Measurements from ENCODE around the gene RXFP4.
A peak's percentile ranks its signal among the peaks of the same experiment; 100 is the strongest.
"Not testable (repeated sequence)": the region's sequence is repeated elsewhere in the genome, so short reads cannot be mapped to it uniquely, and the experiment has no call there.

The RXFP4 gene

DNA sequence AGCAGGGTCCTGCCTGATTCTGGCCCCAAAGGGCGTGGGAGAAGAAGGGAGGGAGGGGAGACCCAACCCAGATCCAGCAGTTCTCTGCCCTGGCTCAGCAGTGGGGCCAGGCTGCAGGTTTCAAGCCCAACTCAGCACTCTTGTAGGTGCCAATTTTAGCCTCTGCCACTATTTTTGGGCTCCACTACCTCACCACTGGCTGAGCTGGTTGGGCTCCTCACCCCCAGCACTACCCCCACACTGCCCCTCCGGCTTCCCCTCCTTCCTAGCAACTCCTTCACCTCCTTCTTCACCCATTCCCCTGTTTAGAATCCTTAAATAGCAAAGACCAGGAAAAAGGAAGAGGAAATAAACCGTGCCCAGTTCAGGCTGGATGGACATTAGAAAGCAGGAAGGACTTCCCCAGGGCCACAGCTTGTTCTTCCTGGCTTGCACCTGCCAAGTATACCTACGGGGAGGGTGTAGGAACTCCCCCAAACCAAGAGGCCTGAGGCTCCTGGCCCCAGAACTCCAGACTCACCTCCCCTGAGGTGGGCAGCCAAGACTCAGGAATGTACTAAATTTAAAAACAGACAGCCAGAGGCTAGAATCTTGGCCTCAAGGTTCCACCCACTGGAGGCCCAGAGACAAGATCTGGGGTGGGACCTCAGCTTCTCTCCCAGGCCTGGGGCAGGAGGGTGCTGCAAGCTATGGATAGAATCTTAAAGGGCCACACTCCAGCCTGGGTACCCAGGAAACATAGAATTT lies 38.3 kb downstream of the RXFP4 start:
- DNase-seq, result no peak

DNA sequence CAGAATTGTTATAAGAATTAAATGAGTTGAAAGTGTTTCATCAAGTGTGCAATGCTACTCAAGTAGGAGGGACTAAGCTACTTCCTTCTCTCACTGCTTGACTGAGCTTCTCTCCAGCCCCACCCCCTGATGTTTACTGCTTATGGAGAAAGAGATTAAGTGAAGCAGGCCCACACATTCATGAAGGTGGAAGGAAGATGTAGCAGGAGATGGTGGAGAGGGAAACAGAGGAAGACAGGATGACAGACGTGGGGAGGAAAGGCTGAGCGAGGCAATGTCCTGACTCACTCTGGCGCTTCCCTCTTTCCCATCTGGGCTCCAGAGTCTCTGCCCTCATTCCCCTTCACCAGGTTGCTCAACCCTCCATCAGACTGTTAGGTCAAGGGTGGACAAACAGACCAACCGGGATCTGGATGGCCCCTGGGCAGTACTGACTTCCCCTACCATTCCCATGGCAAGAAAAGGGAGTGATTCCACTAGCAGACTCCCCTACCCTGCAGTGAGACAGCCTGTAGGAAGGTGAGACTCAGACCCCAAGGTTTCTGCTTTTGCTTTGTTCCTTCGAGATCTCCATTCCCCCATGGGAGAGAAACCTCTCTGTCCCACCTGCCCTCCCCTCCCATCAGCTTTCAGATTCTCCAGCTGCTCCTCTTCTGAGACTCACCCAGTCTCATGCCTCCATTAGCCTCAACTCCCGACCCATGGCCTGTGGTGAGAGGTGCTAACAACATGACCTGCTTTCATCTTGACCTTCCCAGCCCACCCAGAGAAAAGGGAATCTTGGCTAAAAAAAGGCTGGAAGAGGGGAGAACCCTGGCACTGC lies 40.0 kb downstream of the RXFP4 start:
- no peak for DNase-seq

DNA sequence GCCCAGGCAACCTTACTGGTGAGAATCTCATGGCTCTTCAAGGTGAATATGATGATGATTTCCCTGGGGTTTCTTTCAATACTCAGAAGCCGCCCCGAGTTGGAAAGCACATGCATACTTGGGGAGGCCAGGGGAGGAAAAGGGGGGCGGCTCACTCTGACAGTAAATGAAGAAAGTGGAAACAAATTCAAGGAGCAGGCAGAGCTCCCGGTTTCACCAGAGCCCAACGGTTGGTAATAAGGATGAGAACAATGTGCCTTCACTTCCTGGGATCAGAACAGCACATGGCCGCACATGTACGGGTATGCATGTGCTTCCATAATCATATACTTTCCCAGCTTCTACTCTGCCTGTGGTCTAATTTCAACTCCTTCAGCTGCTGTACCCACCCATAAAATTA lies 40.7 kb downstream of the RXFP4 start:
- no peak for DNase-seq

DNA sequence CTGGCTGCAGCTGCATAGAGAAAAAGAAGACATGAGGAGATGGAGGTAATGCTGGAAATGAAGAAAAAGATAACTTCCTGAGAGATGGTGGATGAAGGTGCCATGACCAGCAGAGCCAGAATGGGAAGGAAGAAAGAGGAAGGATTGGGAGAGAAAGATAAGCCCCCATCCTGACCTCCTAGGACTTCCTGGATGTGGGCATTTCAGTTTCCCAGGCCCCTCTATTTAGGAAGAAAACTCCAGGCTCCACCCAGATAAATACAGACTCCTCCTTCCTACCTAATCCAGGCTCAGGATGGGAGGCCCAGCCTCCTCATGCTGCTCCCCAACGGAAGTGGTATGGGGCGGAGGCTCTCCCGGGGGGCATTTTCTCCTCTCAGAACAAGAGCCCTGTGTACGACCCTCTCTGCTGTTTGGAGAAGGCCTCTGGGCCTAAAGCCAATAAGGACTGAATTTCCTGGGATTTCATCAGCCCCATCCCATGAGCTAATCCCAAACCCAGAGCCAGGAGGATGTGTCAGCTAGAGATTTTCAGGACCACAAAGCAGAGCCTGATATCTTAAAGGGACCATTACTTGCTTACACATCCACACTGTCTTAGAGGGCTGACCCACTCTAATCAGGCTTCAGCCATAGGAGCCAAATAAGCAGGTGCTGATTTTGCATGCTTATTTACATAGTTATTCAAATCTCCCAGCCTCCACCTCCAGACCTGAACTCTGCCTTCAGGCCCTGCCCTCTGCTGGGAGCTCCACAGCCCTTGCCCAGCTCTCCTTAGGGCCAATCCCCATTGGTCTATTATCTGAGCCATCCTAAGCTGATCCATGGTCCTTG lies 42.0 kb downstream of the RXFP4 start:
- DNase-seq, result peak in 1 of 2 experiments; percentile 19

DNA sequence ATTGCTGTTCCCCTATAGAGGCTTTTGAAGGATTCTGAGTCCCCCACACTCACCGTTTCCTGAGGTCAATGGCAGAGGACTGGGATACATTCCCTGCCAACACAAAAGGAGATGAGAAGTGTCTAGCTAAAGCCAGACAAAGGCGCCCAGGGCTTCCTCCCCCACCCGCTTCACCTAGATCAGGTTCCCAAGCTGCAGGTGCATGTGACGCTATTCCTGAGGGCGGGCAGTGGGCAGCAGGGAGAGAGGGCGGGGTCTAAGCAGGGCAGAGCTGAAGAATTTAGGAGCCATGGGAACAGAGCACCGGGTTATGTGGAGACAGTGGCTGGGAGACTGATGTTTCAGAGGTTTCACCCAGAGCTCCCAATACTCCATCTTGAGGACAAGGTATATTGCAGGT lies 42.9 kb downstream of the RXFP4 start:
- DNase-seq, result no peak

DNA sequence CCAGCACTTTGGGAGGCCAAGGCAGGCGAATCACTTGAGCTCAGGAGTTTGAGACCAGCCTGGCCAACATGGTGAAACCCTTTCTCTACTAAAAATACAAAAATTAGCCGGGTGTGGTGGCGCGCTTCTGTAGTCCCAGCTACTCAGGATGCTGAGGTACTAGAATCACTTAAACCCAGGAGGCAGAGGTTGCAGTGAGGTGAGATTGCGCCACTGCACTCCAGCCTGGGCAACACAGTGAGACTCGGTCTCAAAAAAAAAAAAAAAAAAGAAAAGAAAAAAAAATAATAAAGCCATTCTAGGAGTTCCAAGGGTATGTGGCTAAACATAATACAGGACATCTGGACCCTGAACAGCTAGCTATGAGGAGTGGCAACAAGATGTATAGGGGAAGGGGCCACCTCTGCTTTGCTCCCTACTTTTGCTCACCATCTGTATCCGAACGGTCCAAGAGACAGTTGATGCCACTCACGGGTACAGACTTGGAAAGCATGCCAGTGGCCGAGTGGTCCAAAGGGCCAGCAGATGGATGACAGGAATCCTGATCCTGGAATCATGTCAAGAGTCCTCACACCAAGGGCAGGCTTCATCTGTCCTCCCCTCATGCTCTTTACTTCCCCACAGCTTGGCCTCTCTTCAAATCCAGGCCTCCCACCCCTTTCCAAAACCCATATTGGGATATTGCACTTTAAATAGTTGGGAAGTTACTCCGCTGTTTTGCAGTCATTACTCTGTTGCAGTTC lies 43.6 kb downstream of the RXFP4 start:
- DNase-seq, result not testable (repeated sequence)

DNA sequence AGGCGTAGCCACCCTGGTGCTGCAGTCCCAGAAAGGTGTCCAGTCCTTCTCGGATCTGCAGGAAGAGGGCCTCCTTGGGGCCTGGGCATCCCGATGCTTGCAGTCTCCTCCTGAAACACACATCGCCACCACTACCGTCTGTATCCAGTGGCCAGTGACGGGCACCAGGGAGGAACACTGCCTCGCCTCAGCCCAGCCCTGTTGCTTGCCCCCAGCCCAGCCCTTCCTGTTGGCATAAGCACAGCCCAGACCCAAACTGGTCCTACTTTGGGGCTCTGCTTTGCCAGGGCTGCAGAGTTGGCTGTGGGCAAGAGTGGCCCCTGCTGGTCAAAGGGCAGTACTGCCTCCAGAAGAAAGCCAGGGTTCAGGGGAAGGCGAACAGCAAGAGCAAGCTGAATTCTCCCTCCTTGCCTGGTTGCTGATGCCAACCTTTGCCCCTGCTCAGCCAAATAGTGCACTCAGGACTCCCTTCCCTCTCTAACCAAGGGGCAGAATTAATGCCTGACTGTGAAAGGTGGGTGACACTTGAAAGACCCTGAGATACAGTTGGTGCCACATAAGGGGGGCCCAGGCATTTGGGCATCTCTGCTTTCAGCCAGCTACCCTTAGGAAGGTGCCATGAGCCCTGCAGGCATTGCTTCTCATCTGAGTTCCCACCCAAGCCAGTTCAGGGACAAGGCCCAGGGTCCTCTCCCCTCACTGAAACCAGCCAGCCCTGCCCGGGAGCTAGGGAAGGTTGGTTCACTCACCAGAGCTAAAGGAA lies 48.0 kb downstream of the RXFP4 start:
- peak in 1 of 2 experiments; percentile 22 for DNase-seq

DNA sequence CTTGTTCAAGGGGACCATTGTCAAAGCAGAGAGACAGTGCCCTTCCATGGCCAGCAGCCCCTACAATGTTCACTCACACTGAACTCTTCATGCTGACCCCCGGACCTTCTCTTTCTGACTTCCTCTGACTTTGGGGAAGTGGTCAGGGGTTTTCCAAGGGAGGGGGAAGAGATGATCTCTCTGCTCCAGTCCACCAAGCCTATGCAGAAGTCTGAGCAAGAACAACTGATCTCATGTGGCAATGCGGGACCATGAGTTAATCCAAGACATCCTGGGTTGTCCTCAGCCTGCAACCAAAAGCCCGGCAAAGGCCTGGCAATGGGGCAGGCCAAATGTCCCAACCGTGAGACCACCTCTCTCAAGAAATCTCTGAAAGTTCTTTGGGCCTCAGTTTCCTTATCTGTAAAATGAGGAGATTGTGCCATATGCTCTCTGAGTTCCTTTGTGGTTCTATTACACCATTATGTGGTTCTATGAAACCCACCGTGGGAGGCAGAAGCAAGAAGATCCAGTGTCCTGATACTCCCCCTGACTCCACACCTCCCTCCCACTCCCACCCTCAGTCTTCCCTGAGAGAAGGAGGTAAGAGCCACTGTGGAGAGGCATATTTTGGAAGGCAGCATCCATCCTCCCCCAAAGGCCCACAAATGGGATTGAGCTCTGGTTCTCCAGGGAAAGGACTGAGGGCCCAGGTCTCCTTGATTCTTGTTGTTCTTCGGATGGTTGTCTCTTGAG lies 48.7 kb downstream of the RXFP4 start:
- no peak for DNase-seq
